Suprapubic skin (tissue), 4 donors: Measurements from ENCODE around the gene GALK2.
"Not testable (repeated sequence)": the region's sequence is repeated elsewhere in the genome, so short reads cannot be mapped to it uniquely, and the experiment has no call there.

Source experiments
- CTCF ChIP-seq, 2 donors: fragments of 200-600 bp in 1 of 2; fragments of 450-650 bp in 1 of 2; sonication (generic) in 1 of 2; IDR thresholded peaks; one replicate each; pipeline ENCODE4 v1.5.1; 2016 to 2019; ENCODE audit warnings: antibody characterized with exemption in 2 of 2, mild to moderate bottlenecking in 1 of 2, moderate library complexity in 1 of 2
- EP300 ChIP-seq: sonication (generic); formaldehyde crosslinking; IDR thresholded peaks from one replicate; pipeline ENCODE4 v1.6.1; 2017; ENCODE audit warnings: antibody characterized with exemption
- POLR2A ChIP-seq, 2 donors: fragments of 450-650 bp; IDR thresholded peaks; one replicate each; pipeline ENCODE4 v1.6.1; 2017; ENCODE audit warnings: antibody characterized with exemption in 2 of 2, mild to moderate bottlenecking in 2 of 2, moderate library complexity in 2 of 2
- POLR2AphosphoS5 ChIP-seq, 3 donors: sonication (generic); formaldehyde crosslinking; IDR thresholded peaks; one replicate each; pipeline ENCODE4 v1.6.1; 2017; ENCODE audit warnings: antibody characterized with exemption in 3 of 3

GRCh38 chr15:49354439-49354838 lies 184.4 kb downstream of the GALK2 start:
- TF ChIP-seq CTCF (IDR thresholded peaks at IDR 0.05); POLR2AphosphoS5 (IDR thresholded peaks at IDR 0.05); POLR2A (IDR thresholded peaks at IDR 0.05); EP300: not testable (repeated sequence)
